ENCODE data around the gene PRRT1.

PRRT1 gene

GRCh38 chr6:32149092-32149755 is 2.5 kb downstream of the PRRT1 start:
- H3K9ac ChIP-seq (ENCODE audit: low read depth, low read length) = no peak overlapping the region
- H3K27me3 ChIP-seq (ENCODE audit: insufficient read depth, low read length, poor library complexity) = peaks cover 15% of the 10 kb centered on the region
- peaks cover 2% of the 10 kb centered on the region for H3K79me2 ChIP-seq (ENCODE audit: insufficient read depth, low read length)
- TF ChIP-seq EZH2 (IDR thresholded peaks at IDR 0.05; ENCODE audit: borderline replicate concordance, low read depth, low read length, severe bottlenecking) (no peak), CTCF (IDR thresholded peaks at IDR 0.05; ENCODE audit: borderline replicate concordance, extremely low read depth, low read length, poor library complexity, severe bottlenecking) (no peak)
- H3K9me3 ChIP-seq (ENCODE audit: insufficient read depth, low read length, severe bottlenecking) = no peaks in the 10 kb centered on the region
- no peak overlapping the region for H2AFZ ChIP-seq (ENCODE audit: low read depth, low read length)
- ATAC-seq (ENCODE audit: insufficient read depth, low read depth) (no peak), DNase-seq (no peak)
- peaks cover 10% of the 10 kb centered on the region for H3K4me1 ChIP-seq (ENCODE audit: insufficient read depth, low read length)
- no peak overlapping the region for H3K4me2 ChIP-seq (ENCODE audit: insufficient read depth, low read length)
- H3K4me3 ChIP-seq (ENCODE audit: low read depth in 1 of 2, low read length in 2 of 2) = no peak overlapping the region
- H3K27ac ChIP-seq (ENCODE audit: low read length) = no peak overlapping the region
- no peaks in the 10 kb centered on the region for H4K20me1 ChIP-seq (ENCODE audit: insufficient read depth, low read length)
- no peaks in the 10 kb centered on the region for H3K36me3 ChIP-seq (ENCODE audit: insufficient read depth, low read length)

DNA sequence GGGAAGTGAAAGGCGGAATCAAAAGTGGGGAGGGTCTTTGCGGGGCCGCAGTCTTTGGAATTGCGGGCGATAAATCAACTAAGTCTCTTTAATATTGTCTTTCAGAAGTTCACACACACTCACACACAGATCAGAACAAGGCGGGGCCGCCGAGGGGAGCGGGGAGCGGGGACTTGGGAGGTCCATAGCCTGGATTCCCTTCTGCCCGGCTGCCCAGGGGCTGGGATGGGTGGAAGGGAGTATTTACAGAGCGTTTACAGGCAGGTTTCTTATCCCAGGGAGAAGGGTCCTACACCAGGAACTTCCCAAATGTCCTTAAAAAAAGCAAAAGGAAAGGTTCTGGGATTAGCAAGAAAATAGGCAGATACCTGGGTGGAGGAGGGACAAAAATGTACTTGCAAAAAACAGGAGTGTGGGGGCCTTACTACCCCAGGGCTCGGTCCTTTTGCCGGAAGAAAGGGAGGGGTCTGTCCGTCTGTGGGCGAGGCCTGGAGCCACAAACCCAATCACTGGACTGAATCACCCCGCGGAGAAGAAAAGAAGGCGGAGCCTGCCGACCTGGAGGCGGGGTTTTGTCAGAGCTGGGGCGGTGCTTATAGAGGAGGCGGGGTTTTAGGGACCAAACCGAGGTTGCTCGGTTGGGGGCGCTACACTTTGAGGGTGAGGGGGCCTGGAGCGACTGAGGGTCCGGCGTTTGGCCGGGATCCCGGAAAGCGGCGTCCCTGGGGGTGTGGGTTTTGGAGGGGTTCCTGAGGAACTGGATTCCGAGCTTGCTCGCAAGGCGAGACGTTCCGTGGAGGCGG is 3.2 kb downstream of the PRRT1 start:
- H2AFZ ChIP-seq (ENCODE audit: low read depth, low read length) = no peak overlapping the region
- H3K9me3 ChIP-seq (ENCODE audit: insufficient read depth, low read length, severe bottlenecking) = no peaks in the 10 kb centered on the region
- H3K79me2 ChIP-seq (ENCODE audit: insufficient read depth, low read length) = no peaks in the 10 kb centered on the region
- H3K4me3 ChIP-seq (ENCODE audit: low read depth in 1 of 2, low read length in 2 of 2) = no peak overlapping the region
- peaks cover 15% of the 10 kb centered on the region for H3K27me3 ChIP-seq (ENCODE audit: insufficient read depth, low read length, poor library complexity)
- peaks cover 7% of the 10 kb centered on the region for H3K4me1 ChIP-seq (ENCODE audit: insufficient read depth, low read length)
- ATAC-seq (ENCODE audit: insufficient read depth, low read depth) (no peak), DNase-seq (no peak)
- no peaks in the 10 kb centered on the region for H3K36me3 ChIP-seq (ENCODE audit: insufficient read depth, low read length)
- H3K27ac ChIP-seq (ENCODE audit: low read length) = no peak overlapping the region
- no peak overlapping the region for H3K9ac ChIP-seq (ENCODE audit: low read depth, low read length)
- no peak overlapping the region for H3K4me2 ChIP-seq (ENCODE audit: insufficient read depth, low read length)
- no peaks in the 10 kb centered on the region for H4K20me1 ChIP-seq (ENCODE audit: insufficient read depth, low read length)
- TF ChIP-seq EZH2 (IDR thresholded peaks at IDR 0.05; ENCODE audit: borderline replicate concordance, low read depth, low read length, severe bottlenecking) (no peak), CTCF (IDR thresholded peaks at IDR 0.05; ENCODE audit: borderline replicate concordance, extremely low read depth, low read length, poor library complexity, severe bottlenecking) (no peak)

GRCh38 chr6:32147401-32148132 is 4.2 kb downstream of the PRRT1 start:
- H3K4me2 ChIP-seq (ENCODE audit: insufficient read depth, low read length) = no peak overlapping the region
- DNase-seq (no peak), ATAC-seq (ENCODE audit: insufficient read depth, low read depth) (no peak)
- no peaks in the 10 kb centered on the region for H3K36me3 ChIP-seq (ENCODE audit: insufficient read depth, low read length)
- H3K4me3 ChIP-seq (ENCODE audit: low read depth in 1 of 2, low read length in 2 of 2) = no peak overlapping the region
- H3K27me3 ChIP-seq (ENCODE audit: insufficient read depth, low read length, poor library complexity) = peaks cover 15% of the 10 kb centered on the region
- no peaks in the 10 kb centered on the region for H3K4me1 ChIP-seq (ENCODE audit: insufficient read depth, low read length)
- no peaks in the 10 kb centered on the region for H3K79me2 ChIP-seq (ENCODE audit: insufficient read depth, low read length)
- H2AFZ ChIP-seq (ENCODE audit: low read depth, low read length) = no peak overlapping the region
- no peak for TF ChIP-seq EZH2 (IDR thresholded peaks at IDR 0.05; ENCODE audit: borderline replicate concordance, low read depth, low read length, severe bottlenecking)
- peak; percentile 23 for TF ChIP-seq CTCF (IDR thresholded peaks at IDR 0.05; ENCODE audit: borderline replicate concordance, extremely low read depth, low read length, poor library complexity, severe bottlenecking)
- H4K20me1 ChIP-seq (ENCODE audit: insufficient read depth, low read length) = no peaks in the 10 kb centered on the region
- no peak overlapping the region for H3K9ac ChIP-seq (ENCODE audit: low read depth, low read length)
- no peak overlapping the region for H3K27ac ChIP-seq (ENCODE audit: low read length)
- H3K9me3 ChIP-seq (ENCODE audit: insufficient read depth, low read length, severe bottlenecking) = no peaks in the 10 kb centered on the region

Data from DND-41 (cell line).